NCI-H1417 (cell line): ENCODE data around the gene CST3.

ENCODE experiments used
- DNase-seq, 3 experiments: peaks; one replicate each; lab custom pipeline; 2025; lab: John Stamatoyannopoulos, UW

The CST3 gene

GRCh38 chr20:23602241-23602640 lies 35.5 kb downstream of the CST3 start:
- no peak for DNase-seq

- DNase-seq: no peak
Observed at GRCh38 chr20:23601715-23602114, 36.0 kb downstream of the CST3 start.

- no peak for DNase-seq
Observed at GRCh38 chr20:23598481-23598880, 39.3 kb downstream of the CST3 start.

- DNase-seq: no peak
Observed at GRCh38 chr20:23596579-23597250, 41.0 kb downstream of the CST3 start.

- no peak for DNase-seq
Observed at GRCh38 chr20:23595941-23596340, 41.8 kb downstream of the CST3 start.

- DNase-seq: peak in 1 of 3 experiments; percentile 19
Observed at GRCh38 chr20:23588434-23589403, 49.0 kb downstream of the CST3 start.

GRCh38 chr20:23587631-23588030 lies 50.1 kb downstream of the CST3 start:
- DNase-seq: no peak

- no peak for DNase-seq
Observed at GRCh38 chr20:23586735-23587525, 50.8 kb downstream of the CST3 start.

- no peak for DNase-seq
Observed at GRCh38 chr20:23585808-23586734, 51.7 kb downstream of the CST3 start.

- no peak for DNase-seq
Observed at GRCh38 chr20:23585449-23585807, 52.3 kb downstream of the CST3 start.

- DNase-seq: no peak
Observed at GRCh38 chr20:23584434-23585199, 53.1 kb downstream of the CST3 start.
